Activated gamma-delta T cell treated with Interleukin-2 at 50 U/mL for 16 hours (primary cell): Measurements from ENCODE around the gene LPCAT3.

ENCODE experiments used
- DNase-seq: peaks from one replicate; pipeline ENCODE4 v3.0.0-alpha.2; 2020

LPCAT3 gene

DNA sequence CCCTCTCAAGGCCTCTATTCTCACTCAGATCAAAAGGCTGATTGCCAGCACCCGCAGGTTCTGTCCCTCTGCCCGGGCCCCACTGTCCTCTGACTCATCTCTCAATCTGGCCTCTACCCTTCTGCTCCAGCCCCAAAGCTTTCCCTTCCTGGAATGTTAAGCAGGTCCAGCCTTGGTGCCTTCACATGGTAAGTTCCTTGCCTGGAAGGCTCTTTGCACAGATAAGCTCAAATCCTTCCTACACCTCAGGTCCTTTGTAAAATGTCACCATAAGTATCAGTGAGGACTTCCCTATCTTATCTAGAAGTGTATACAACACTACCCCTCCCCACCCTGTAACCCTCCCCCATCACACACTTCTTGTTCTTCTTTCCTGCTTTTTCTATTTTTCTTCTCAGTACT, 22.2 kb downstream of the LPCAT3 start:
- DNase-seq, result no peak

DNA sequence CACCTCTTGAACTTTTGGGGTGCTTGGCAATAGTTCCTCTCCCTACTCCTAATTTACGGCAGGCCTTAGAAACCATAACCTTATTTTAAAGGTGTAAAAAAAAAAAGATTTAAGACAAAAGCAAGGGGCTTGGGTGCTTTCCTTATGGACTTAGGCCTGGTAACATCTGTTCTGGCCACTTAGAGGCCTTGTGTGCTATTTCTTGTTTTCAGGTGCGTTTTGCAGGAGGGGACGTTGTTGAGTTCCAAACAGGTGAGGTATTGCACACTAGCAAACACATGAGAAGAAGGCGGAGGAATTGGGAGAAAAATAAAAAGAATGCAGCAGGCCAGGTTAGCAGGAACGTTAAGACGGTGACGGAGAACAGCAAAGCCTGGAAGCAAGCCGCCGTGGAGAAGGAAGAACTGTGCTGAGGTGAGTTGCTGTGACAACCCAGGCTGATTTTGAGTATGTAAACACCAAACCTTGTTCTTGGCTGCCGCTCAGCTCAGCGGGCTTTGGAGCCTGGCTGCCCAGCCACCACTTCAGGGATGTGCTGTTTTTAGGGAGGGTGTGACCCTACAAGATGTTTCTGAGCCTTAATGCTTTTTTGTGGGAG, 30.2 kb downstream of the LPCAT3 start:
- DNase-seq, result no peak

DNA sequence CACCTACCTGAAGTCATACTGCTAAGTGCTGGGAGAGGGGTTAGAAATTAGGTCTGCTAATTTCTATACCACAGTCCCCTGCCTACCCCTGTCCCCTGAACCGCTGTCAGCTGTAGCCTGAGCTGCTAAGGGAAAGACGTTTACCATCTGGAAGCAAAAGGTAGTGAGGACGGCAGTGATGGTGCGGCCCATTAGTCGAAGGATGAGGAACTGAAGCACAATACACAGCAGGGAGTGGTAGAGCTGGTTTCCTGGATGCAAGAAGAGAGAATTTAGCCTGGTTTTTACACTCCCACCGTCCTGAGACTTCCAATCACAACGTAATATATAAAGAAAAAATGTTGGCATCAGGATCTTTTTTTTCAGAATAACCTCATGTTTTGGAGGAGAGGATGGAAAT, 35.7 kb downstream of the LPCAT3 start:
- no peak for DNase-seq

DNA sequence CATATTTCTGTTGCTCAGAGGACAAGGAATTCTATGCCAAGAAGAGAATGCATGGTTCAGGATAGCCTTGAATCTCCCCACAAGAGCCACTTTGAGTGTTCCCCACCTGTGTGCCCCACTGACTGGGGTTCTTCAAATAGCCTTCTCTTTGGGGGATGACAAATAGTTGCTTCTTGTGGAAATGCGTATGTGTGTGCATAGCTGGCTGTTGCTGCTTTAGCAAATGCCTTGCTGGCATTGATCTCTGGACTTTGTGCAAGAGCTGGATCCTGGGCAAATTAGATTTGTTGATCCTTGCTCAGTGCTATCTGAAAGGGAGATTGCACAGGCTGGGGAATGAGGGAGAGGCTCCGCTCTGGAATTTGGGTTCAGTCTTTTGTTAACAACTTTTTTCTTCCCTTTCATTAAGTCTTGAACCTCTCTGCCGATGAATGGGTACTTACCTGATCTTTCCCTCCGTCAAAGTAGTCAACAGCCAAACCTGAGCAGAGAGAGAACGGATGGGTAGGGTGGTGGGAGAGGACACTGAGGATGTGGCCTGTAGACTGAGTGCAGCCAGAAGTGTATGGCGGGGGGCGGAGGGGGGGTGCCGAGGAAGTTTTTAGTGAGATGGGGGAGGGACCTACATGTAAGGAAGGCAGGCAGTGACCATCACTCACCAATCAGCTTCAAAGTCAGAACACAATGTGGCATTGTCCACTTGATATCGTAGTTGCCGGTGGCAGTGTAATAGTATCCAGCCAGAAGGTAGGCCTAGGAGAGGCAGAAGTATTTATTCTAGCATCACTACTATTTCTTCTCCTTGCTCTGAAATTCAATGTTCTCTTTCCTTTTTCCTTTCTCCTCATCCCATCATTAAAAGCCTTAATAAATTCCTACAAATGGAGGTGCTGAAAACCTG, 36.9 kb downstream of the LPCAT3 start:
- no peak for DNase-seq

DNA sequence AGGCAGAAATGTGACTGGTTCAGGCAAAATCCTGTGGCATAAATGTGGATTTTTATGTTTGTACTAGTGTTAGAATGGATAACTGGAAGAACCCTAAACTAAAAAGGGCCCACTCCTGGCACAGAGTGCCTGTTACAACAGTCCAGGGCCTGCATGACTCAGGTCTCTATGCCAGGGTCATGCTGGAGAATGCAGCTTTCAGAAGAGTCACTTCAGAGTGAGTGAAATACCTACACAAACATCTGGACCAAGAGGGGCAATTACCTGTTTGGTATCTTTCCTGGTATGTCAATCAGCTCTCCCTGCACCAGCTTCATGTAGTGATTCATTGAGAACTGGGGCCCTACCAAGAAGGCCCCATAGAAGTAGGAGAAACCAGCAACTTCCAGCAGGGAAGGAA, 37.5 kb downstream of the LPCAT3 start:
- no peak for DNase-seq

DNA sequence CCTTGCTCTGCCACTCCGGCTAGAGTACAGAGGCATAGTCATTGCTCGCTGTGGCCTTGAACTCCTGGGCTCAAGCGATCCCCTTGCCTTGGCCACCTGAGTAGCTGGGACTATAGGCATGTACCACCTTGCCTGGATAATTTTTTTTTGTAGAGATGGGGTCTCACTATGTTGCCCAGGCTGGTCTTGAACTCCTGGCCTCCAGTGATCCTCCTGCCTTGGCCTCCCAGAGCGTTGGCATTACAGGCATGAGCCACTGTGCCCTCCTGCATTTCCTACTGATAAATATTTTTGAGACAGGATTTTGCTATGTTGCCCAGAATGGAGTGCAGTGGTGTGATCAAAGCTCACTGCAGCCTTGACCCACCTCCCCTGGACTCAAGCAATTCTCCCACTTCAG, 38.2 kb downstream of the LPCAT3 start:
- DNase-seq, result no peak

DNA sequence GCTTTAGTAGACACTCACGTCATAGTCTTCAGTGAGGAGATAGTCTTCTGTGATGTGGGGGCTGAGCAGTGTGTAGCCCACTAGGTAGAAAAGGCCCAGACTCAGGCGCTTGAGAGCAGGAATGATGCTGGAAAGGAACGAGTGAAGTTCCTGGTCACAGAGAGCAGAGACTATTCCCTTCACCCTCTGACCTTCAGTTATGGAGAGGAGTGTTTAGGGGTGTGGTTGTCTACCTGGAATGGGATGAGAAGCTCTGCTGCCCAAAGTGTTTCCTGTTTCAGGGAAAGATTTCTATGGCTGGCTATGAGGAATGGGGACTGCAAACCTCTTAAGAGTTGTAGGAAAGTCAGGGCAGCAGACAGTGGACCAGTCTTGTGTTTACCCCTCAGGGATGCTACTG, 38.8 kb downstream of the LPCAT3 start:
- DNase-seq, result no peak

DNA sequence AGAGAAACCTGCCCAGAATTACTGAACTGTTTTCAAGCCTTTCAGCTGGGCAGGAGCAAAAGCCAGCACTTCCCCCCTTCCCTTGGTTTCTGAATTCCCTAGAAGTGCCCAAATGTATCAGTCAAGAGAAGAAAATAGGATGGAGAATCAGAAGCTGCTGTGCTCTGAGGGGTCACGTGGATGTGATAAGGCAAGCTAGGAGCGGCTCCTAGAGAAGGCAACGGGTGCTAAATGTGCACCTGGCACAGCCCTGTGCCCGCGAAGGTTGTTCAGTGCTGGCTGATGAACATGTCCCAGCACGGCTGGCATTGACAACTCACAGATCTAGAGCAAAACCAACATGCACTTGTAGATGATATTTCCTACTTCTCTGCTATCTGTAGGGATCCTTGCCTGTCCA, 39.3 kb downstream of the LPCAT3 start:
- no peak for DNase-seq

DNA sequence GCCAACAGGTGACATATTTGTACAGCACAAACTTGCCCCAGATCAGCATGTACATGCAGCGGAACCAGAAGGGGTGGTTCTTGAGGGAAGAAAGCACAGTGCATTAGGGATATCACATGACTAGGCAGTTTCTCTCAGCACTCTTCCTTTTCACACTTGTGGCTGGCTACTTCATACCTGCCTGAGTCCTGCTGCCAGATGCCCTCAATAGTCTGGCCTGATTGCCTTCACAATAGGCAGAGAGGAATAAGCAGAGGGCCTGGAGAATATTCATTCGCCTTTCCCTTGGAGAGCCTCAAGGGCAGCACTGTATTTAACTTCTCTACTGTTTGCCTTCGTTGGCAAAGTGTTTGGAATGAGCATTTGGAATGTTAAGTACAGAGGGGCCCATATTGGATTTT, 39.7 kb downstream of the LPCAT3 start:
- DNase-seq, result no peak

DNA sequence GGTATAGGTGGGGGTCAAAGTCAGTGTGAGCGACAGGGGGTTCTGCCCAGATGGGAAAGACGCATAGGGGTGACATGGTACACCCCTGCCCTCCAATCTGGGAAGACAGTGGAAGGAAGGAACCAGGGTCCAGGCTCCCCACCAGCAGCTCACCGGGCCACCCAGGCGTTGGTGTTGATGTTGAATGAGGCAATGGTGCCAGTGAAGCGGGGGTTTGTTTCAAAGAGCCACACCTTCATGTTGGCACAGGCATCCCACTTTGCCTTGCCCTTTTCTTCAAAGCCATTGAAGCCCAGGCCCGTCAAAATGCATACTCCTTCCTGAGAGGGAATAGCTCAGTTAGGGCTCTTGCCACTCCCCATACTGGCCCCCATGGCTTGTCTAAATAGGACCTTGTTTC, 40.1 kb downstream of the LPCAT3 start:
- DNase-seq, result no peak

DNA sequence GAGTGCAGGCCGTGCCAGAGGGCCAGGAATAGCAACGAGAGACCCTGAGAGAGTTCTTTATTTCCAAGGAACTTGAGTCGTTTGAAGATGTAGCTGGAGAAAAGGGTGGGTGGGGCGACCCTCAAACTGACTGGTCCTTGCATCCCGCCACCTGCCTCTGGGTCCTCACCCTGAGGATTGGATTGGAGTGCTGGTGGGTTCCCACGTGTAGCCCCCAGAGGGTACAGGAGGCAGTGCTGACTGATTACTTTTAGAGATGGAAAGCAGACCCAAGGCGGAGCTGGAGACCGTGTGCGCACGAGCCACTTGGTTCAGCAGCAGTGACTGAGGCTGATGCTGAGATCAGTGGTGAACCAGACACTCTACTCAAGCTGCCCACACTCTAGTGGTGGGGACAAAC, 40.6 kb downstream of the LPCAT3 start:
- DNase-seq, result no peak

DNA sequence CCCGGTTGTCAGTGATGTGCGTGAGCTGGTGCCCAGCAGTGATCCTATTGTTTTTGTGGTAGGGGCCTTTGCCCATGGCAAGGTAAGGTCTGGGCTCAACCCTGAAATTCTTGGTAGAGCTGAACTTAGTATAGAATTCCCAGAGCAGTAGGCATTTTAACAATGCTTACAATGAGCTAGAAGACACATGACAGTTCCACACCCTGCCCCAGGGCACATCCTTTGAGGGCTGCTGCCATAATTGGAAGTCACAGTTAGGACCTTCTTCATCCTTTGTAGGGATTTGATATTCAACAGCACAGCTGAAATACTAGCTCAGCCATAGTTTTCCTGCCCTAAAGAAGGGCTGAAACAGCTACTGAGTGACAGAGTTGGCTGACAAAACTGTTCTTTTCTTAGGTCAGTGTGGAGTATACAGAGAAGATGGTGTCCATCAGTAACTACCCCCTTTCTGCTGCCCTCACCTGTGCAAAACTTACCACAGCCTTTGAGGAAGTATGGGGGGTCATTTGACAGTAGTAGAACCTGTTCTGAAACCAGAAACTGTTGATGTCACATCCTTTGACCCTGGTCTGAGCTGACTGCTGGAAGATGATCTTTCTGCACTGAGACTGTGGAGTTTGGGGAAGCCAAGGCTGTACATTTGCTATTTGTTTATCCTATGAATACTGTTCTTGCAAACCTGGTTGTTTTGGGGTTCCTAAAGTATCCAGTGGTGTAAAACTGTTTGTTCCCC, 42.8 kb downstream of the LPCAT3 start:
- DNase-seq, result no peak

DNA sequence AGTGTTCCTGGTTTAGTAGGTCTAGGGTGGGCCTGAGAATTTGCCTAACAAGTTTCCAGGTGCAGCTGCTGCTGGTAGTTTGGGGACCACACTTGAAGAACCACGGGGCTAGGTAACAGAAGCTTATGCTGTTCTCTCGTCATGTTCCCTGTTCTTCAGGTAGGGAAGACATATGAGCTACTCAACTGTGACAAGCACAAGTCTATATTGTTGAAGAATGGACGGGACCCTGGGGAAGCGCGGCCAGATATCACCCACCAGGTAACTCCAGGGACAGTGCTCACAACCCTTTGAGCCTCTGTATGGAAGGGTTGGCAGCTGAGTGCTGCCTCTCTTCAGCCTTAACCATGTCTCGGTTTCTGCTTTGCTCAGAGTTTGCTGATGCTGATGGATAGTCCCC, 44.1 kb downstream of the LPCAT3 start:
- DNase-seq, result no peak

DNA sequence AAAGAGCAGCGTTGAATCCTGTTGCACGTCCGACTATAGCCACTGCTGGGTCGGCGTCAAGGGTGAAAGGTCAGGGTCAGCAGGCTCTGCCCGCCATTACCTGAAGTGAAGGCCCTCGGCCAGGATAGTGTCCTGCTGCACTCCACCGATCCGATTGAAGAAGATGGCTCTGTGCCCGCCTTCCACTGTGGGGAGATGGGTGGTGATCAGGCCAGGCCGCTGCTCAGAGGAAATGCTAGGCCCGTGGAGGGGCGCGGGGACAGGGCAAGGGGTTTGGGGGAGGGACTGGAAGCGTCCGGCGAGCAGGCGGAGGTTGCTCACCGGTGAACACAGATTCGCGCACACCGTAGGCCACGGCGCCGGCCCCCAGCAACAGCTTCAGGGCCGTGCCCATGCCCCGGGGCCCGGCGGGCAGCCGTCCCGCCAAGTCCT, 48.2 kb downstream of the LPCAT3 start:
- DNase-seq, result no peak

DNA sequence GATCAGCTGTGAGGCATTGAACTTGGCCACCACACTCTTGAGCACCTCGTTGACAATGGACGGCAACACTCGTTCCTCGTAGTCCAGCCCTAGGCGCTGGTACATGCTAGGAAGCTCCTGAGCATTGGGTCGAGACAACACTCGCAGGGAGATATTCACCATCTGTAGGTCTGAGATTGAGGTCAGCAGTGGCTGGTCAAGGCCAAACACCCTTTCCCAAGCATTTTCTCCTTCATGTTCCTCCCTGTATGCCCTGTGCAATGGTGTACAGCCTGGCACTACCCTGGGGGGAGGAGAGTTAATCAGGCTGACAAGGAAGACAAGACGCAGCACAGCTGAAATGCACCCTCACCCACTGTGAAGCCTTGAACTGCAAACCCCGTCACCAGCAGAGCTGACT, 49.9 kb downstream of the LPCAT3 start:
- DNase-seq, result no peak

DNA sequence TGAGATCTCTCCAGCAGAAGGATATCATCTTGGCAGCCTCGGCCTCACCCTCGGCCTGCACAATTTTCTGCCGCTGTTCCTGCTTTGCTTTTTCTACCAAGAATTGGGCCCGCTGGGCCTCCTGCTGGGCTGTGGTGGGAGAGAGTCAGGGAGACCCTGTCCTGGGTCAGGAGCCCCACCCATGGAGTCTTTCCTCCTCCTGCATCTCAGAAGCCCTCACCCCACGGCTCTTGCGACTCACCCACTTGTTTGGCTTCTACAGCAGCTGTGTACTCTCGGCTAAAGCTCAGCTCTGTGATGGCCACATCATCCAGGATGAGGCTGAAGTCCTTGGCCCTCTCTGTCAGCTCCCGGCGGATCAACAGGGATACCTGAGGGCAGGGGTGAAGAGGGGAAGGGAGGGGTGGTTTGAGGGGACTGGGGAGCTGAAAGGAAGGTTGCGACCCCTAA, 50.6 kb downstream of the LPCAT3 start:
- DNase-seq, result no peak

DNA sequence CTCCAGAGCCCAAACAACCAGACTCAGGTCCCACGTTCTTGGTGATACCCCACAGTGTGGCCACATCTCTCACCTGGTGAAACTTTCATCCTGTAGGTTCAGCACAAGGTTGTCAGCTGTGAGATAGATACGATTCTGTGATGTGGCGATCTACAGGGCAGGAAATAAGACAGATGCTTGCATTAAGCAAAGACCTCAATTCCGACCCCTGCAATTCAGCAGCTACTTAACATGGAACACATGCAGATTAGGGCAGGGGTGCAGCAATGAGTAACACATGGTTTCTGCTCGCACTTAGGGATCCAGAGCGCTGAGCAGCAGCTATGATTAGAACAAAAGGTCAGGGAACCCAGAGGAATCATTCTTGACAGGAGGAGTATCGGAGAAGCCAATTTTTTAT, 51.9 kb downstream of the LPCAT3 start:
- no peak for DNase-seq

DNA sequence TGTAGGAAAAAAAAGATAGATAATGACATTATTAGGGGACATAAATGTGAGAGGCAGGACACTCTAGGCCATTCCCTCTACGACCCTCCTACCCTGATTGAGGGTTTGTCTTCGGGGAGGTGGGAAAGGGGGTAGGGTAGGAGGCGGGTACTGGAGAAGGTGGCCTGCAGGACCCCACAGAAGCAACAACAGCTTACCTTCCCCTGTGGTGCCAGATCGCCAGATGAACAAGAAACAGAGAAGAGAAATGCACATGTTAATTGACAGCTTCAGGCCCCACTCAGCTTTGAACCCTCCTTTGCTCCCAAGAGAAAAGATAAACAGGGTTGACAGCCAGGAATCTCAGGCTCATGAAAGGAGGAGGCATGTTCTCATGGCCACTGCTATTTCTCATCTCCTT, 52.6 kb downstream of the LPCAT3 start:
- no peak for DNase-seq

DNA sequence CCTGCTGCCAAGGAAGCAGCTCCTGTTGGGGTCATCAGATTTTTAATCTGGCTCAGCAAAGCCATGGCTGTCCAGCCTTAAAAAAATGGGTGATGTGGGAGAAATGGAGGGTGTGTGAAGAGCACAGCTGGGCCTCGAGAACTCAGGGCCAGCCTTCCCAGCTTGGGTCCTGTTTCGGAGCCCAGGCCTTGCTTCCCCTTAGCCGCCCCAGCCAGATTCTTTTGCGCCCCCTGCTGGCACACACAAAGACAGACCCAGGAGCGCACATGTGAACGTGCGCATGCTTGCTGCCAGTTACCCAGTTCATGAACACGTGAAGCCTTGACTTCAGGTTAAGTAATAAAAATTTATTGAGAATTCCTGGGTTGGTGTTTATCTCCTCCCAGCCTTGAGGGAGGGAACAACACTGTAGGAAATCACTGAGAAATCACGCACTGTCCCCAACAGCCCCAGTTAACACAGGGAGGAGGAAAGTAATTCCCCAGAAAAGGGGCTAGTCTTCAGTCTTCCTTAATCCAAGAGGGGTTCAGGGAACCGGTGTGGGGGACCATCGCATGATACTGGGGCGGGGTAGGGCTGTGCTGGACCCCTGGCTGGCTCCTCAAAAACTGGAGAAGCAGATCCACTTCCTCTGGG, 53.1 kb downstream of the LPCAT3 start:
- peak; percentile 89 for DNase-seq

DNA sequence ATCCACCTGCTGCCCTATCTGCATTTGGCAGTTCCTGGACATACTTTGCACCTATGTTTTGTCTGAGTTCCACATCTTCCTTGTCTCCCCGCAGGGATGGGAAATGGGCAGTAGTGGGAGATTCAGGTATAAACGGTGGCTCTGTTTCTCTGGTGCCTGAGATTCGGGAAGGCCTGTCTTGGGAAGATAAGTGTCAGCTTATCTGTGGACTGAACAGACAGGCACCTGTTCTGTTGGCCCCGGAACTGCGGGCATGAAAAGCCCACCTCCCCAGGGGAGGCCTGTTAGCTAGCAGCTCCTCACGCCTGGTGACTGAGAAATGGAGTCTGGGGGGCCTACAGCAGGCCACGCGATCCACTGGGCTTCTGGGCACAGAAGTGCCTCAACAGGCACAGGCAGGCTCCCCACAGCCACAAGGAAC, 53.7 kb downstream of the LPCAT3 start:
- DNase-seq, result no peak

DNA sequence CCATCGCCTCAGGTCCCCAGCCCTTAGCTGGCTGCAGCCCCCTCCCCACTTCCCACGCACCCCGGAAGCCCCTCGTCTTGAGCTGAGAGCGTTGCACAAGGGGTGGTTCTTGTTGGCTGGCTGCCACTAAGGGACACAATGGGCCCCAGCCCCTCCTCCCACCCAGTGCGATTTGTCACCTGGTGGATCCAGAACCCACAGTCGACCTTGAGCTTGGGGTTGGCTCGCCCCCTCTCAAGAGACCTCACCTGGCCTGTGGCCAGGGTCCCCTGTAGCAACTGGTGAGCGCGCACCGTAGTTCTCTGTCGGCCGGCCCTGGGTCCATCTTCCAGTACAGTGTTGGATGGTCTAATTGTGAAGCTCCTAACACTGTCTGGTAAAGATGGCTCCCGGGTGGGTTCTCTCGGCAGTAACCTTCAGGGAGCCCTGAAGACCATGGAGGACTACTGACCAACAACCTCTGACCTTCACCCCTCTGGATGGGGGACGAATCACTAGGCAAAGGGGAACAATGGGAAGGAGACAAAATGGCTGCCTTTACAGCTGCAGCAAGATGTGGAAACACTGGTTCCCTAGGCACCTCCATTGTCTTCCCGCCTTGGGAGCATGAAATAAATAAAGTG, 54.4 kb downstream of the LPCAT3 start:
- DNase-seq, result no peak

DNA sequence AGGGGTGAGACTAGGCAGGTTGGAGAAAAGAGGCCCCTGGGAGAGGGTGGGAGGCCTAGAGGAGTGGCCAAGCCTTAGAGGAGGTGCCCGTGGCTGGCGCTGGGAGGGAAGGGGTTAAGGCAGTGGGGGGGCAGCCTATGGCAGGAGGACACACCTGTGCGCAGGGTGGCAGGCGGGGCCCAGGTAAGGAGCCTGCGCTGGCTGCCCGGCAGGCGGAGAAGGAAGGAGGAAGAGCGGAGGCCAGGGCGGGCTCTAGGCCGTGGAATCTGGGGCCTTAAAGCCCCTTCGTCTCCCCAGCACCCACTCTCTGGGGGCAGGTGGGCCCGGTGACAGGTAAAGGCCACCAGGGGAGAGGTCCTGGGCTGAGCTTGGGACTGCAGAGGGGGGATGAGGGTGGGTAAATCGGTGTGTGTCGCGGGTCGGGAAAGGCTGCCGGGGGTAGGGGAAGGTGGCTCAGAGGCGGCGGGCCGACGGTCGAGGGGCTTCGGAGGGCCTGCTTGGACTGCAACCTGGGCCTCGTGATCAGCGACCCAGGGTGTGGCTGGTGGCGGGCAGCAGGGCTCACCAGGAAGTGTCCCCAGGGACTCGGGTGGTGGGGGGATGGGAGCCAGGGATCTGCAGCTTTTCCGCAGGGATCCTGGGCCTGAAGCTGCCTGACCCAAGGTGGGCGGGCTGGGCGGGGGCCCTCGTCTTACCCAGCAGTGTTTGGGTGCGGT, 55.1 kb downstream of the LPCAT3 start:
- no peak for DNase-seq
